ENCODE data around the gene CHN1.

CHN1 gene

GRCh38 chr2:174863183-174863582 lies 142.0 kb downstream of the CHN1 start:
- TF ChIP-seq REST (IDR thresholded peaks at IDR 0.05; ENCODE audit: insufficient read depth in 1 of 2, low read depth in 2 of 2, low read length in 2 of 2) (no peak), SIN3A (IDR thresholded peaks at IDR 0.05; ENCODE audit: borderline replicate concordance, insufficient read depth, low read length) (no peak), POLR2AphosphoS5 (IDR thresholded peaks at IDR 0.05; ENCODE audit: low read depth, low read length) (no peak), TAF1 (IDR thresholded peaks at IDR 0.05; ENCODE audit: borderline replicate concordance, insufficient read depth, low read length) (no peak), FOXP2 (optimal IDR thresholded peaks at IDR 0.05; ENCODE audit: borderline replicate concordance, extremely low read depth, extremely low read length, insufficient read depth) (no peak)

- TF ChIP-seq POLR2AphosphoS5 (IDR thresholded peaks at IDR 0.05; ENCODE audit: low read depth, low read length) (no peak), TAF1 (IDR thresholded peaks at IDR 0.05; ENCODE audit: borderline replicate concordance, insufficient read depth, low read length) (no peak), SIN3A (IDR thresholded peaks at IDR 0.05; ENCODE audit: borderline replicate concordance, insufficient read depth, low read length) (no peak)
These were observed 145.5 kb downstream of the CHN1 start for GRCh38 chr2:174859563-174860169.

- TF ChIP-seq FOXP2 (optimal IDR thresholded peaks at IDR 0.05; ENCODE audit: borderline replicate concordance, extremely low read depth, extremely low read length, insufficient read depth), result no peak
- no peak for TF ChIP-seq TAF1 (IDR thresholded peaks at IDR 0.05; ENCODE audit: borderline replicate concordance, insufficient read depth, low read length)
- no peak for TF ChIP-seq SIN3A (IDR thresholded peaks at IDR 0.05; ENCODE audit: borderline replicate concordance, insufficient read depth, low read length)
- TF ChIP-seq POLR2AphosphoS5 (IDR thresholded peaks at IDR 0.05; ENCODE audit: low read depth, low read length), result no peak
- no peak for TF ChIP-seq REST (IDR thresholded peaks at IDR 0.05; ENCODE audit: insufficient read depth in 1 of 2, low read depth in 2 of 2, low read length in 2 of 2)
These were observed 146.4 kb downstream of the CHN1 start for GRCh38 chr2:174858745-174859144.

- TF ChIP-seq SIN3A (IDR thresholded peaks at IDR 0.05; ENCODE audit: borderline replicate concordance, insufficient read depth, low read length), result no peak
- TF ChIP-seq REST (IDR thresholded peaks at IDR 0.05; ENCODE audit: insufficient read depth in 1 of 2, low read depth in 2 of 2, low read length in 2 of 2), result no peak
- no peak for TF ChIP-seq FOXP2 (optimal IDR thresholded peaks at IDR 0.05; ENCODE audit: borderline replicate concordance, extremely low read depth, extremely low read length, insufficient read depth)
- no peak for TF ChIP-seq POLR2AphosphoS5 (IDR thresholded peaks at IDR 0.05; ENCODE audit: low read depth, low read length)
- no peak for TF ChIP-seq TAF1 (IDR thresholded peaks at IDR 0.05; ENCODE audit: borderline replicate concordance, insufficient read depth, low read length)
These were observed 148.7 kb downstream of the CHN1 start for GRCh38 chr2:174856447-174856846.

GRCh38 chr2:174846941-174847938 lies 157.9 kb downstream of the CHN1 start:
- TF ChIP-seq POLR2AphosphoS5 (IDR thresholded peaks at IDR 0.05; ENCODE audit: low read depth, low read length) (no peak), SIN3A (IDR thresholded peaks at IDR 0.05; ENCODE audit: borderline replicate concordance, insufficient read depth, low read length) (no peak), TAF1 (IDR thresholded peaks at IDR 0.05; ENCODE audit: borderline replicate concordance, insufficient read depth, low read length) (no peak), REST (IDR thresholded peaks at IDR 0.05; ENCODE audit: insufficient read depth in 1 of 2, low read depth in 2 of 2, low read length in 2 of 2) (no peak), FOXP2 (optimal IDR thresholded peaks at IDR 0.05; ENCODE audit: borderline replicate concordance, extremely low read depth, extremely low read length, insufficient read depth) (no peak)
